ENCODE results near the gene REPS1.

REPS1 gene

DNA sequence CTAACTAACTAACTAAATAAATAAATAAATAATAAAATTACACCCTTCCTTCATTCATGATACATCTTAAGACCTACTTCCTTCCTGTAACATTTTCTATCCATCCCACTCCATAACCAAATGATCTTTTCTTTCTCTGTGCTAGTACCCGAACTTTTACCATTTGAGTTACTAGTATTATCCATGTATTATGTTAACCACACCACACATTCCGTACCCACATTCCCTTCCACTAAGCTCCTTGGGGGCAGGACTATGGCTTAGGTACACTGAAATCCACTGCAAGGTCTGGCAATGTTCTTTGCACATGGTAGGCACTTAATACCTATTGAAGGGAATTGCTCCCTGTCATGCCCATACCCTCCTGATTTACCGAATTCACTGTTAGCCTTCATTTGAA lies 24.9 kb downstream of the REPS1 start:
- no peak overlapping the region for H3K4me3 ChIP-seq (ENCODE audit: low read depth in 1 of 2, low read length in 1 of 2)
- H3K27me3 ChIP-seq, result no peaks in the 10 kb centered on the region
- H3K36me3 ChIP-seq, result no peaks in the 10 kb centered on the region
- TF ChIP-seq, protein P1, sequence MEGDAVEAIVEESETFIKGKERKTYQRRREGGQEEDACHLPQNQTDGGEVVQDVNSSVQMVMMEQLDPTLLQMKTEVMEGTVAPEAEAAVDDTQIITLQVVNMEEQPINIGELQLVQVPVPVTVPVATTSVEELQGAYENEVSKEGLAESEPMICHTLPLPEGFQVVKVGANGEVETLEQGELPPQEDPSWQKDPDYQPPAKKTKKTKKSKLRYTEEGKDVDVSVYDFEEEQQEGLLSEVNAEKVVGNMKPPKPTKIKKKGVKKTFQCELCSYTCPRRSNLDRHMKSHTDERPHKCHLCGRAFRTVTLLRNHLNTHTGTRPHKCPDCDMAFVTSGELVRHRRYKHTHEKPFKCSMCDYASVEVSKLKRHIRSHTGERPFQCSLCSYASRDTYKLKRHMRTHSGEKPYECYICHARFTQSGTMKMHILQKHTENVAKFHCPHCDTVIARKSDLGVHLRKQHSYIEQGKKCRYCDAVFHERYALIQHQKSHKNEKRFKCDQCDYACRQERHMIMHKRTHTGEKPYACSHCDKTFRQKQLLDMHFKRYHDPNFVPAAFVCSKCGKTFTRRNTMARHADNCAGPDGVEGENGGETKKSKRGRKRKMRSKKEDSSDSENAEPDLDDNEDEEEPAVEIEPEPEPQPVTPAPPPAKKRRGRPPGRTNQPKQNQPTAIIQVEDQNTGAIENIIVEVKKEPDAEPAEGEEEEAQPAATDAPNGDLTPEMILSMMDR (IDR thresholded peaks at IDR 0.05), result no peak
- no peaks in the 10 kb centered on the region for H3K9me3 ChIP-seq
- peaks cover 3 to 7% of the 10 kb centered on the region in 2 experiments for H3K4me1 ChIP-seq (ENCODE audit: control insufficient read depth in 1 of 2, insufficient read depth in 1 of 2, low read depth in 1 of 2, low read length in 1 of 2)
- H3K27ac ChIP-seq, result no peak overlapping the region

DNA sequence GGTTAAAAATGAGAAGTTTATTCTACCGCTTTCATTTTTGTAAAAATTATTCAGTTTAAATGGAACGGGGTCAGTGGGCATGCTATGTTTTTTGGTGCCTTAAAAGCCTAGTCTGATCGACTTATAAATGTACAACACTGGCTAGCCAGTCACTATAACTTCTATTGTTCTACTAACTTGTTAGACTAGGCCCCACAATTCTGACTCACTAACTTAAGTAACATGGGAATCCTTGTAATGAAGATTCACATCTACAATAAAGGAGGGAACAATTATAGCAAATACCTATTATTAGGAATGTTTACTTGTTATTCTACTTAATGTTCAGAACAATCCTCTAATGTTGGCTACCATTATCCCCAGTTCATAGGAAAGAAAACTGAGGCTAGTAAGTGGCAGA lies 28.5 kb downstream of the REPS1 start:
- Histone ChIP-seq H3K9me3 (no peaks in the 10 kb centered on the region), H3K27ac (no peak overlapping the region), H3K4me1 (ENCODE audit: control insufficient read depth in 1 of 2, insufficient read depth in 1 of 2, low read depth in 1 of 2, low read length in 1 of 2) (peaks cover 13 to 24% of the 10 kb centered on the region in 2 experiments), H3K36me3 (no peaks in the 10 kb centered on the region), H3K27me3 (no peaks in the 10 kb centered on the region), H3K4me3 (ENCODE audit: low read depth in 1 of 2, low read length in 1 of 2) (no peak overlapping the region)
- TF ChIP-seq, protein P1 (IDR thresholded peaks at IDR 0.05), result no peak

DNA sequence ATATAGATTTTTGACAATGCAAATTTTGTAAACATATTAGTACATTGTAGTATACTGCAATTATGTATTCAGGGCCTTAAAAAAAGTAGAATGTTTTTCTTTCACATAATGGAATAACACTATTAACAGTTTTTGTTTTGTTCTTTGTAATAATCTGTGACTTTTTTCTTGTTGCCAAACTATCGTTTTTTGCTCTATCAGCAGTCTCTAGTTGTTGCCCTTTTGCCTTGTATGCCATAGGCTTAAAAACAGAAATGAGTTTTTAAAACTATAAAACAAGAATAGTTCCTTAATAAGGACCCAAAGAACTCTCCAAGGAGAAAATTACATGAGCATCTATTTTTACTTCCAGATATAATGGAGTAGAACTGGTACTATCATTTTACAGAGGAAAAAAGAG lies 29.5 kb downstream of the REPS1 start:
- no peaks in the 10 kb centered on the region for H3K36me3 ChIP-seq
- no peaks in the 10 kb centered on the region for H3K27me3 ChIP-seq
- H3K4me1 ChIP-seq (ENCODE audit: control insufficient read depth in 1 of 2, insufficient read depth in 1 of 2, low read depth in 1 of 2, low read length in 1 of 2), result peaks cover 13 to 24% of the 10 kb centered on the region in 2 experiments
- H3K9me3 ChIP-seq, result no peaks in the 10 kb centered on the region
- peak overlapping the region; percentile 9 for H3K27ac ChIP-seq
- TF ChIP-seq, protein P1 (IDR thresholded peaks at IDR 0.05), result no peak
- no peak overlapping the region for H3K4me3 ChIP-seq (ENCODE audit: low read depth in 1 of 2, low read length in 1 of 2)

DNA sequence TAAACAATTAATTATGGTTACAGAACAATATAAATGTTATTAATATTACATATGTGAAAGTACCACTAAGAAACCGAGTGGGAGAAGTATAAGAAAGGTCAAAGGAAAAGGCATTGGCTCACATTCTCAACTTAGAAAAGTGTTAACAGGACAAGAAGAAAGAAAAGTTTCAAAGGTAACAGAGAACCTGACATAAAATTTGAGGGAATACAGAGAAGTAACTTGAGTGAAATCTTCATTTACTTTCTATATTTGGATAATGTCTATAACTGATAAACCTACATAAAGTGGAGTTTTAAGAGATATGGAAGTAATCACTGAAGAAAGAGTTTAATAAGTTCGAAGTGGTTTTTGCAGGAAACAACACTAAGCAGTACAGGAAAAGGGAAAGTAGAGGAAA lies 30.1 kb downstream of the REPS1 start:
- no peaks in the 10 kb centered on the region for H3K36me3 ChIP-seq
- H3K9me3 ChIP-seq, result no peaks in the 10 kb centered on the region
- H3K27ac ChIP-seq, result peak overlapping the region; percentile 9
- H3K4me1 ChIP-seq (ENCODE audit: control insufficient read depth in 1 of 2, insufficient read depth in 1 of 2, low read depth in 1 of 2, low read length in 1 of 2), result peaks cover 13 to 24% of the 10 kb centered on the region in 2 experiments
- no peaks in the 10 kb centered on the region for H3K27me3 ChIP-seq
- TF ChIP-seq, protein P1 (IDR thresholded peaks at IDR 0.05), result no peak
- H3K4me3 ChIP-seq (ENCODE audit: low read depth in 1 of 2, low read length in 1 of 2), result no peak overlapping the region

DNA sequence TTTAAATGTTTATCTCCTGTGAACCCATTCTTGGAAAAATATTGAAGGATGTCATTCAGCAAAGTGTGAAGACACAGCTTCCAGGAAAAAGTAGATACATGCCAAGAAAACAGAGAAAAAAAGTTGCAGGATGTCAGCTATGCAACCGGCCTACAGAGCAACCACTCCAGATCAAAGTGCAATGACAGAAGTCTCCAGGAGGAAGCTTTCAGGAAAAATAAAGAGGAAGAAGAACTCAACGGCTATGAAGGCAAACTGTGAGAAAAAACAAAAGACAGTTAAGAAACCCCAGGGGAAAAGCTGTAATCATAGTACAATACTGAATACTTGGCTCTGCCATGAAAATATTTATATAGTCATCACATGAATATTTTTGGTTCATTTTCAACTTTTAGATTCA lies 30.6 kb downstream of the REPS1 start:
- Histone ChIP-seq H3K27ac (peak overlapping the region; percentile 9), H3K4me1 (ENCODE audit: control insufficient read depth in 1 of 2, insufficient read depth in 1 of 2, low read depth in 1 of 2, low read length in 1 of 2) (peaks cover 13 to 24% of the 10 kb centered on the region in 2 experiments), H3K27me3 (no peaks in the 10 kb centered on the region), H3K36me3 (no peaks in the 10 kb centered on the region), H3K4me3 (ENCODE audit: low read depth in 1 of 2, low read length in 1 of 2) (no peak overlapping the region), H3K9me3 (no peaks in the 10 kb centered on the region)
- TF ChIP-seq, protein P1 (IDR thresholded peaks at IDR 0.05), result no peak
